GM06990 (cell line): Measurements from ENCODE around the gene EFNB2.

Source experiments
- DNase-seq: peaks from one replicate; pipeline ENCODE4 v3.0.0-alpha.2; 2011; ENCODE audit not compliant: insufficient read length; ENCODE audit errors: extremely low read depth
- H3K27me3 ChIP-seq: replicated peaks from 2 replicates; pipeline ENCODE4 v1.6.0; 2011; ENCODE audit warnings: low read length; ENCODE audit not compliant: control insufficient read depth, insufficient read depth
- H3K36me3 ChIP-seq: 2 replicates; pipeline ENCODE4 v1.5.1; 2011; ENCODE audit warnings: low read length; ENCODE audit not compliant: control insufficient read depth, insufficient read depth
- H3K4me3 ChIP-seq: replicated peaks from 2 replicates; pipeline ENCODE4 v1.5.1; 2011; ENCODE audit warnings: low read depth, mild to moderate bottlenecking, control low read depth, low read length
- CTCF ChIP-seq: IDR thresholded peaks from 2 replicates; pipeline ENCODE4 v1.5.1; 2011; ENCODE audit warnings: low read length, control low read depth, mild to moderate bottlenecking, inconsistent platforms; ENCODE audit not compliant: insufficient read depth, poor library complexity, severe bottlenecking

Gene EFNB2

GRCh38 chr13:106499113-106499512, 36.3 kb downstream of the EFNB2 start:
- TF ChIP-seq CTCF, result no peak
- H3K36me3 ChIP-seq, result no peaks in the 10 kb centered on the region
- no peak overlapping the region for H3K4me3 ChIP-seq
- no peak for DNase-seq
- no peaks in the 10 kb centered on the region for H3K27me3 ChIP-seq

- Histone ChIP-seq H3K4me3 (no peak overlapping the region), H3K27me3 (no peaks in the 10 kb centered on the region), H3K36me3 (no peaks in the 10 kb centered on the region)
- no peak for DNase-seq
- TF ChIP-seq CTCF, result no peak
Observed at GRCh38 chr13:106498571-106498970, 36.9 kb downstream of the EFNB2 start.

GRCh38 chr13:106498158-106498557, 37.3 kb downstream of the EFNB2 start:
- Histone ChIP-seq H3K4me3 (no peak overlapping the region), H3K36me3 (no peaks in the 10 kb centered on the region), H3K27me3 (no peaks in the 10 kb centered on the region)
- TF ChIP-seq CTCF, result no peak
- DNase-seq, result no peak

GRCh38 chr13:106497079-106497478, 38.4 kb downstream of the EFNB2 start:
- no peak for TF ChIP-seq CTCF
- DNase-seq, result no peak
- no peak overlapping the region for H3K4me3 ChIP-seq
- no peaks in the 10 kb centered on the region for H3K36me3 ChIP-seq
- no peaks in the 10 kb centered on the region for H3K27me3 ChIP-seq

DNA sequence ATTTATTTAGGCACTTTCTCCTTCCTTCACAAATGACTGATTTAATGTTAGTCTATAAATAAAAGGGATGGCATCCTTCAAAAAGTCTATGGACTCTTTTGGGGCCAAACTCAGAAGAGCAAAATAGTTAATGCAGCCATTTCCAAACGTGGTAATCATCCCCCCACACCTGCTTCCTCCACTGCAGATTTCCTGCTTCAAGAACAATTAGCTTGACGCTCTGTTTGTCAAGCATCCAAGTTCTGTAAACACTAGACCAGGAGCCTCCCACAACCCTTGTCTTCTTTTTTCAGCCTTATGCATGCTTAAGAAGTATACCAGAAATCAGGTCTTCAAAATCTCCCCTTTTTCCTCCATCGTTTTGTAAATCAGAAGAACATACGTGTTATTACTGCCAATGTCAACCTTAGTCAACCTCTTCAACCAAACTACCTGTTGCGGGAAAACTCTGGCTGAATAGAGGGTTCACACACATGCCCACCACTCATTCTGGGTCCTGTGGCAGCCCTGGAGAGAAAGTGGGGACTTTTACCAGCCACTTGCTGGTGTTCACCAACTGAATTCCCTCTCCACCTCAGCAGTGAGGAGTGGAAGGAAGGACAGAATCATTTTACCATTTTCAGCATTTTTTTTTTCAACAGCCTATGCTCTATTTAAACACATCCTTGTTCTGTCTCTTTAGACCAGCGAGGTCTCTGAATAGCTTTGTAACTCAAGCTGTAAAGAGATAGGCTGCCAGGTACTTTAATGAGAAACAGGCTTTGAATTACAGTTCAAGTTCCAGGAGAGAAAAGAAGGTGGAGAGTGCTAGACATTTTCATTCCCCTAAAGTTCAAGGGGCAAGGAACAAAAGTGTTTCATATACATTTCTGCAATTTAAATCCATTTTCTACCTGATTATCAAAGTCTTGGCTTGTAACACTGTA, 39.1 kb downstream of the EFNB2 start:
- no peak overlapping the region for H3K4me3 ChIP-seq
- DNase-seq, result no peak
- H3K36me3 ChIP-seq, result no peaks in the 10 kb centered on the region
- no peaks in the 10 kb centered on the region for H3K27me3 ChIP-seq
- TF ChIP-seq CTCF, result no peak

GRCh38 chr13:106494936-106495335, 40.5 kb downstream of the EFNB2 start:
- no peak for DNase-seq
- no peak for TF ChIP-seq CTCF
- no peak overlapping the region for H3K4me3 ChIP-seq
- no peaks in the 10 kb centered on the region for H3K36me3 ChIP-seq
- no peaks in the 10 kb centered on the region for H3K27me3 ChIP-seq
